SK-N-SH (cell line): ENCODE measurements around the gene TK2.

ENCODE experiments used
- CHD2 ChIP-seq: fragments of 150-350 bp; IDR thresholded peaks from 2 replicates; pipeline ENCODE4 v1.6.1; 2018; ENCODE audit warnings: low read length; ENCODE audit not compliant: partially characterized antibody
- ELF1 ChIP-seq: IDR thresholded peaks from 2 replicates; pipeline ENCODE4 v1.4.0; 2012
- EP300 ChIP-seq, 2 experiments: IDR thresholded peaks; 2 replicates each; pipeline versions ENCODE4 v1.4.0 to v1.6.1; 2012; ENCODE audit warnings: borderline replicate concordance in 1 of 2, low read depth in 1 of 2, low read length in 1 of 2
- GABPA ChIP-seq: IDR thresholded peaks from 2 replicates; pipeline ENCODE4 v1.4.0; 2012; ENCODE audit warnings: low read depth, mild to moderate bottlenecking
- GATA2 ChIP-seq: sonication (generic); formaldehyde crosslinking; IDR thresholded peaks from 2 replicates; pipeline ENCODE4 v1.5.0; 2020; ENCODE audit warnings: mild to moderate bottlenecking, missing genetic modification reagents
- JUND ChIP-seq: IDR thresholded peaks from 2 replicates; pipeline ENCODE4 v1.4.0; 2012
- NRF1 ChIP-seq: IDR thresholded peaks from 2 replicates; pipeline ENCODE4 v1.6.1; 2012; ENCODE audit warnings: low read depth, mild to moderate bottlenecking, low read length
- POLR2AphosphoS5 ChIP-seq: IDR thresholded peaks from 2 replicates; pipeline ENCODE4 v1.6.1; 2012; ENCODE audit warnings: low read depth, low read length
- RAD21 ChIP-seq: IDR thresholded peaks from 2 replicates; pipeline ENCODE4 v1.6.1; 2012; ENCODE audit warnings: mild to moderate bottlenecking, low read length
- SIN3A ChIP-seq: IDR thresholded peaks from 2 replicates; pipeline ENCODE4 v1.6.1; 2012; ENCODE audit warnings: low read depth, mild to moderate bottlenecking, low read length, moderate library complexity, borderline replicate concordance
- TAF1 ChIP-seq: IDR thresholded peaks from 2 replicates; pipeline ENCODE4 v1.6.1; 2012; ENCODE audit warnings: low read depth, mild to moderate bottlenecking, low read length, moderate library complexity, borderline replicate concordance
- TCF12 ChIP-seq: IDR thresholded peaks from 2 replicates; pipeline ENCODE4 v1.4.0; 2012
- YY1 ChIP-seq: IDR thresholded peaks from 2 replicates; pipeline ENCODE4 v1.4.0; 2012; ENCODE audit warnings: low read depth, mild to moderate bottlenecking
- TF ChIP-seq, protein P1 (sequence below): fragments of 200-600 bp; sonication (generic); IDR thresholded peaks from 2 replicates; pipeline ENCODE4 v1.6.1; 2017; ENCODE audit warnings: antibody characterized with exemption, mild to moderate bottlenecking, moderate library complexity

- TF ChIP-seq, protein P1, sequence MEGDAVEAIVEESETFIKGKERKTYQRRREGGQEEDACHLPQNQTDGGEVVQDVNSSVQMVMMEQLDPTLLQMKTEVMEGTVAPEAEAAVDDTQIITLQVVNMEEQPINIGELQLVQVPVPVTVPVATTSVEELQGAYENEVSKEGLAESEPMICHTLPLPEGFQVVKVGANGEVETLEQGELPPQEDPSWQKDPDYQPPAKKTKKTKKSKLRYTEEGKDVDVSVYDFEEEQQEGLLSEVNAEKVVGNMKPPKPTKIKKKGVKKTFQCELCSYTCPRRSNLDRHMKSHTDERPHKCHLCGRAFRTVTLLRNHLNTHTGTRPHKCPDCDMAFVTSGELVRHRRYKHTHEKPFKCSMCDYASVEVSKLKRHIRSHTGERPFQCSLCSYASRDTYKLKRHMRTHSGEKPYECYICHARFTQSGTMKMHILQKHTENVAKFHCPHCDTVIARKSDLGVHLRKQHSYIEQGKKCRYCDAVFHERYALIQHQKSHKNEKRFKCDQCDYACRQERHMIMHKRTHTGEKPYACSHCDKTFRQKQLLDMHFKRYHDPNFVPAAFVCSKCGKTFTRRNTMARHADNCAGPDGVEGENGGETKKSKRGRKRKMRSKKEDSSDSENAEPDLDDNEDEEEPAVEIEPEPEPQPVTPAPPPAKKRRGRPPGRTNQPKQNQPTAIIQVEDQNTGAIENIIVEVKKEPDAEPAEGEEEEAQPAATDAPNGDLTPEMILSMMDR, result no peak
- TF ChIP-seq YY1 (no peak), ELF1 (no peak), EP300 (IDR thresholded peaks at IDR 0.05; ENCODE audit: borderline replicate concordance in 1 of 2, low read depth in 1 of 2, low read length in 1 of 2) (no peak), POLR2AphosphoS5 (no peak), RAD21 (no peak), CHD2 (no peak), TCF12 (no peak), JUND (no peak), TAF1 (no peak), NRF1 (no peak), SIN3A (no peak), GATA2 (CRISPR knock-in tag) (no peak), GABPA (no peak)
These were observed 72.8 kb downstream of the TK2 start for GRCh38 chr16:66477028-66477515.
